GM12878 (cell line): ENCODE data around the gene URI1. TPM values are rescaled to one million over a fixed set of nuclear protein-coding genes. Genes with fewer than 3 reads are reported as not detected.

Source experiments
- ATAC-seq: fragments of 200-7000 bp; cut with Tn5 transposase; 3 replicates; pipeline ENCODE4 v1.9.1; 2020; ENCODE audit warnings: mild to moderate bottlenecking, moderate library complexity
- BruUV-seq: library from RNA; stranded (reverse); fragments of 400-500 nt; replicated peaks from 2 replicates; lab custom pipeline; 2021; lab: Mats Ljungman, UMichigan
- CTCF ChIA-PET: fragments of 300-600 bp; sonication (Branson Sonifier 250); formaldehyde crosslinking; extraction: SDS; loops from one replicate; lab custom pipeline; 2021; ENCODE audit warnings: inconsistent platforms; lab: Yijun Ruan, JAX
- POLR2A ChIA-PET: fragments of 350-600 bp; formaldehyde crosslinking; extraction: SDS; loops from one replicate; lab custom pipeline; 2021; ENCODE audit warnings: inconsistent platforms; lab: Charles Lee
- RAD21 ChIA-PET: fragments of 300-600 bp; sonication (Branson Sonifier 250); formaldehyde crosslinking; loops from one replicate; lab custom pipeline; 2023; ENCODE audit warnings: antibody characterized with exemption; ENCODE audit not compliant: unreplicated experiment; lab: Charles Lee
- SMC1A ChIA-PET: fragments of 300-600 bp; sonication (Branson Sonifier 250); formaldehyde crosslinking; loops from one replicate; lab custom pipeline; 2023; ENCODE audit not compliant: unreplicated experiment, uncharacterized antibody; lab: Charles Lee
- DNase-seq: peaks from one replicate; pipeline ENCODE4 v3.0.0-alpha.2; 2011; ENCODE audit warnings: low read depth, low spot score
- FAIRE-seq: peaks from 3 replicates; lab custom pipeline; 2011; peaks lifted over from hg19 to GRCh38; lab: Jason Lieb, UNC
- H2AFZ ChIP-seq: 2 replicates; pipeline ENCODE4 v1.6.0; 2011; ENCODE audit warnings: low read depth, low read length, control low read depth; ENCODE audit not compliant: control insufficient read depth
- H3K27ac ChIP-seq: 2 replicates; pipeline ENCODE4 v1.5.1; 2011; ENCODE audit warnings: control low read depth; ENCODE audit not compliant: control insufficient read depth, insufficient read depth
- H3K27me3 ChIP-seq, 2 experiments: replicated peaks in 1 of 2; 2 replicates each; pipeline versions ENCODE4 v1.6.0 to v1.6.1; 2011; ENCODE audit warnings: low read length in 1 of 2; ENCODE audit not compliant: control insufficient read depth in 2 of 2, insufficient read depth in 2 of 2
- H3K36me3 ChIP-seq, 2 experiments: 2 replicates each; pipeline ENCODE4 v1.5.1; 2011; ENCODE audit warnings: low read length in 1 of 2; ENCODE audit not compliant: control insufficient read depth in 2 of 2, insufficient read depth in 2 of 2
- H3K4me1 ChIP-seq: 2 replicates; pipeline ENCODE4 v1.6.1; 2011; ENCODE audit warnings: mild to moderate bottlenecking, low read length, moderate library complexity, mixed read lengths; ENCODE audit not compliant: control insufficient read depth, insufficient read depth
- H3K4me2 ChIP-seq: 2 replicates; pipeline ENCODE4 v1.6.0; 2011; ENCODE audit warnings: control low read depth; ENCODE audit not compliant: control insufficient read depth, insufficient read depth
- H3K4me3 ChIP-seq: fragments of 200-600 bp; sonication (generic); 2 replicates; pipeline ENCODE4 v1.5.1; 2016
- H3K79me2 ChIP-seq: 2 replicates; pipeline ENCODE4 v1.6.0; 2011; ENCODE audit warnings: low read length; ENCODE audit not compliant: control insufficient read depth, insufficient read depth
- H3K9ac ChIP-seq: 2 replicates; pipeline ENCODE4 v1.8.0; 2011; ENCODE audit warnings: low read length, control low read depth, mixed read lengths; ENCODE audit not compliant: control insufficient read depth, insufficient read depth
- H3K9me3 ChIP-seq: replicated peaks from 3 replicates; pipeline ENCODE4 v1.5.1; 2011; ENCODE audit warnings: mild to moderate bottlenecking, low read length; ENCODE audit not compliant: control insufficient read depth, insufficient read depth
- H4K20me1 ChIP-seq: 2 replicates; pipeline ENCODE4 v1.6.0; 2011; ENCODE audit not compliant: control insufficient read depth, insufficient read depth
- BCLAF1 ChIP-seq: fragments of 450-650 bp; IDR thresholded peaks from 2 replicates; pipeline ENCODE4 v1.6.1; 2017; ENCODE audit warnings: antibody characterized with exemption, mild to moderate bottlenecking, moderate library complexity
- BRCA1 ChIP-seq: IDR thresholded peaks from 2 replicates; pipeline ENCODE4 v1.6.1; 2011; ENCODE audit warnings: low read depth, low read length, improper control_type of control experiment
- CEBPB ChIP-seq, 2 experiments: fragments of 150-350 bp in 1 of 2; IDR thresholded peaks; 2 replicates each; pipeline ENCODE4 v1.6.1; 2012 to 2014; ENCODE audit warnings: low read depth in 2 of 2, low read length in 2 of 2, borderline replicate concordance in 1 of 2, inconsistent platforms in 1 of 2
- E4F1 ChIP-seq: fragments of 450-650 bp; IDR thresholded peaks from 2 replicates; pipeline ENCODE4 v1.6.1; 2018; ENCODE audit warnings: borderline replicate concordance, mild to moderate bottlenecking; ENCODE audit not compliant: partially characterized antibody
- HSF1 ChIP-seq: fragments of 150-350 bp; IDR thresholded peaks from 2 replicates; pipeline ENCODE4 v1.6.1; 2014; ENCODE audit warnings: mild to moderate bottlenecking, low read depth, low read length
- IRF3 ChIP-seq: fragments of 450-650 bp; IDR thresholded peaks from 2 replicates; pipeline ENCODE4 v1.6.1; 2014; ENCODE audit warnings: mild to moderate bottlenecking
- IRF5 ChIP-seq: fragments of 450-650 bp; IDR thresholded peaks from 2 replicates; pipeline ENCODE4 v1.6.1; 2017; ENCODE audit warnings: borderline replicate concordance
- MLLT1 ChIP-seq: fragments of 450-650 bp; IDR thresholded peaks from 2 replicates; pipeline ENCODE4 v1.6.1; 2016; ENCODE audit warnings: mild to moderate bottlenecking
- RBBP5 ChIP-seq: fragments of 200-600 bp; sonication (generic); conservative IDR thresholded peaks from 2 replicates; pipeline ENCODE4 v1.6.1; 2016
- SP1 ChIP-seq: IDR thresholded peaks from one replicate; pipeline ENCODE4 v1.6.1; 2011; ENCODE audit warnings: low read depth, low read length
- SREBF1 ChIP-seq: IDR thresholded peaks from 2 replicates; pipeline ENCODE4 v1.6.1; 2012; ENCODE audit warnings: mild to moderate bottlenecking, low read length
- SUZ12 ChIP-seq: fragments of 200-600 bp; sonication (generic); IDR thresholded peaks from one replicate; pipeline ENCODE4 v1.6.1; 2018; ENCODE audit warnings: antibody characterized with exemption, mild to moderate bottlenecking; ENCODE audit not compliant: unreplicated experiment
- TBL1XR1 ChIP-seq: IDR thresholded peaks from 2 replicates; pipeline ENCODE4 v1.6.1; 2012; ENCODE audit warnings: low read depth, low read length, improper control_type of control experiment
- WGBS: methylation state at CpG from one replicate; pipeline ENCODE4 v1.1.6; 2016; ENCODE audit warnings: low lambda C conversion rate; ENCODE audit not compliant: insufficient replicate concordance, insufficient coverage; ENCODE audit errors: missing lambda C conversion rate; 5-methylcytosine and 5-hydroxymethylcytosine counted together
- in situ Hi-C: fragments of 300-500 bp; cut with MboI; formaldehyde crosslinking; loops from 9 replicates; pipeline ENCODE4 v1.14.3; 2018; ENCODE audit warnings: mixed read lengths
- intact Hi-C: fragments of 100-400 bp; cut with micrococcal nuclease; formaldehyde crosslinking; loops from one replicate; pipeline ENCODE4 v1.14.2; 2022; ENCODE audit not compliant: unreplicated experiment
- polyA plus RNA-seq, 11 experiments: library from polyadenylated mRNA; depleted of rRNA in 4 of 11; unstranded in 6 of 11; stranded (reverse) in 5 of 11; fragments of >200 nt; fragmentation: Nextera tagmentation in 4 of 11; fragmentation: Illumina TruSeq in 1 of 11; extraction: Ambion mirVana in 4 of 11; extraction: Trizol in 1 of 11; gene quantifications; 1 replicate in 1 of 11; 2 replicates in 10 of 11; pipeline versions ENCODE4 v1.2.1 to v1.2.3, GENCODE V29; 2011 to 2016; ENCODE audit warnings: inconsistent platforms in 2 of 11, missing spikeins in 2 of 11, low read depth in 1 of 11
- total RNA-seq, 4 experiments: library from RNA; depleted of rRNA in 3 of 4; stranded (reverse); fragments of >200 nt in 3 of 4; fragmentation: Illumina TruSeq in 1 of 4; extraction: Trizol in 1 of 4; gene quantifications; 2 replicates each; pipeline versions ENCODE4 v1.2.1 to v1.2.3, GENCODE V29; 2013 to 2021

URI1 gene
- total and polyA plus RNA-seq, 10 of the 15 experiments (the other 5 are each of a cell fraction or from before 2014, with no cell fraction given), result 15.2 to 94.2 (median 47.9) TPM

GRCh38 chr19:30034321-30034720 lies 92.3 kb downstream of the URI1 start:
- no peaks in the 10 kb centered on the region for H4K20me1 ChIP-seq
- no peak overlapping the region for H2AFZ ChIP-seq
- H3K9me3 ChIP-seq, result peaks cover 5% of the 10 kb centered on the region
- no TSS peak for BruUV-seq
- DNase-seq (no peak), ATAC-seq (no peak), FAIRE-seq (no peak)
- H3K4me1 ChIP-seq, result peaks cover 14% of the 10 kb centered on the region; the same call in 1 of the 2 replicates
- ChIA-PET RAD21 (no interaction called here), SMC1A (interaction anchor here (0.9 to 1.2 kb wide), 2 partner anchors 9 to 18 kb away, joined by 3 to 4 read pairs; no protein-coding TSS in a partner anchor), CTCF (interaction anchor here (0.6 to 1.2 kb wide), 2 partner anchors 12 to 89 kb away, joined by 3 read pairs; no protein-coding TSS in a partner anchor), POLR2A (no interaction called here)
- peaks cover 0 to 13% of the 10 kb centered on the region in 2 experiments; a peak in 1 of 4 replicates for H3K36me3 ChIP-seq
- 100% methylated on average over 1 of the region's 1 CpG for WGBS
- H3K4me2 ChIP-seq, result no peak overlapping the region
- H3K9ac ChIP-seq, result no peak overlapping the region
- H3K27me3 ChIP-seq, result no peaks in the 10 kb centered on the region
- intact Hi-C loops, result loop anchor here (5.0 kb wide), 1 partner anchor 92 kb away; the partner anchor contains the start of gene URI1
- in situ Hi-C loops, result no loop called here
- H3K4me3 ChIP-seq, result no peak overlapping the region
- no peak overlapping the region for H3K27ac ChIP-seq
- H3K79me2 ChIP-seq, result no peaks in the 10 kb centered on the region
- TF ChIP-seq BRCA1 (no peak), HSF1 (no peak), SREBF1 (no peak), SP1 (no peak), IRF3 (no peak), IRF5 (no peak), SUZ12 (no peak), CEBPB (IDR thresholded peaks at IDR 0.05; ENCODE audit: borderline replicate concordance in 1 of 2, low read depth in 2 of 2, low read length in 2 of 2) (no peak), RBBP5 (no peak), TBL1XR1 (no peak), BCLAF1 (no peak), MLLT1 (no peak), E4F1 (no peak)
